GM18868 (cell line): ENCODE measurements around the gene RAB30.

Source experiments
- ATAC-seq: cut with Tn5 transposase; IDR thresholded peaks from one replicate; pipeline ENCODE4 v1.9.1; 2021; ENCODE audit warnings: mild to moderate bottlenecking, moderate library complexity; ENCODE audit not compliant: unreplicated experiment

Gene RAB30

DNA sequence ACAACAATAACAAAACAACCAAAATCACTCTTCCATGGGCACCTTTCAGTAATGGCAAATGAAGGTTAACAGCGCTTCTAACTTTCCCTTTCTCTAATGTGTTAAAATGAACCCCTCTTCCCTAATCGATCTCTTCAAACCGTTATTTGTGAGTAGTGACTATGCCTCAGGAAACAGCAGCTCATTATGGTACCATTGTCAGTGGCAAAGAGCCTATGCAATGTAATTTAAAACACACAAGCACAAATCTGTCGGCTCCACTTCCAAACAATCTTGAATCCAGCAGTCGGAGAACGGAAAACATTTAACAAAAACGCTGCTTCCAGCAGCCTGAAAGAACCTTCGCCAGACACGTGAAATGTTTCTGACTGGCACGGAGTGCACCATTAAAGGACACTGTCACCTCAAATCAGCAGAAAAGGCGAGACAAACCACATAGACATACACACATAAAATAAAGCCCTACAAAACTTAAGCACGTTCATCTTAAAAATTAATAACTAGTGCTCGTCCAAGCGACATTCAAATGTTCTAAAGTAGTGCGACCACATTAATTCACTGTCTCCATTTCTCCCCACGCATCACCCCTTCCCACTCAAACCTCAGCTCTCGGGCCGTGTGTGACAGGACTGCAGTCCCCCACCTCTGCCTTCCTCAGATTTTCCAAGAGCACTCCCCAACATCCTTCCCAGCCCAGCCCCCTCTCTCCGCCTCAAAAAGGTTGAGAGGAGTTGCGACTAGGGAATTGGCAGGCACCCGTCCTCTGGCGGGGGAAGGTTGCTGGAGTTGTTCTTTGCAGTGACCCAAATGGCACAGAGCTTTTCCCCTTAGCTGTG lies 748 bp downstream of the RAB30 start:
- ATAC-seq = no peak

GRCh38 chr11:83070044-83070701 lies 1.5 kb downstream of the RAB30 start:
- ATAC-seq = no peak

DNA sequence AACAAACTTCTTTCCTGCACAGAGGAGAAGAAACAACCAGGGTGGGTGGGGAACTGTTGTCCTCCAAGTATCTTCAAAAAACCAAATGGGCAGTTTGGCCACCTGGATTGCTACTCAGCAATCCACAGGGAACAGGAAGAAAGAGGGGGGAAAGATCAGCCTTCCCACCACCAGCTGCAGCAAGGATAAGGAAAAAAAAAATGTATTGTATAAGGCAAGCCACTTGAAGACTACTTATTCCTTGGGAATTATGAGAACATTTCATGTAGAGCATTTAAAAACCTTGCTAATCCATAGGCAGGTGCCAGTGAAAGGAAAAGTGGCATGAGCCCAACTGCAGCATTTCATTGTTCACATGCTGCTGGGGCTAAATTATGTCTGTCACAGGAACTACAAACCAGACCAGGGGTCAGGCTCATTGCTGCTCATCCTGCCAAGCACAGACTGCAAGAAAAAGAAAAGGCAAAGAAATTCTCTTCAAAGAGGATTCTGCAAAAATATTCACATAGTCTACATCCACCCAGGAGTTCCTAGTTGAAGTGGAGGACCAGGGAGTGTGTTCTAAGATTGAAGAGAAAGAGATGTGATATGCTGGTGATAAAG lies 2.2 kb downstream of the RAB30 start:
- no peak for ATAC-seq

GRCh38 chr11:83068568-83068967 lies 3.1 kb downstream of the RAB30 start:
- no peak for ATAC-seq

DNA sequence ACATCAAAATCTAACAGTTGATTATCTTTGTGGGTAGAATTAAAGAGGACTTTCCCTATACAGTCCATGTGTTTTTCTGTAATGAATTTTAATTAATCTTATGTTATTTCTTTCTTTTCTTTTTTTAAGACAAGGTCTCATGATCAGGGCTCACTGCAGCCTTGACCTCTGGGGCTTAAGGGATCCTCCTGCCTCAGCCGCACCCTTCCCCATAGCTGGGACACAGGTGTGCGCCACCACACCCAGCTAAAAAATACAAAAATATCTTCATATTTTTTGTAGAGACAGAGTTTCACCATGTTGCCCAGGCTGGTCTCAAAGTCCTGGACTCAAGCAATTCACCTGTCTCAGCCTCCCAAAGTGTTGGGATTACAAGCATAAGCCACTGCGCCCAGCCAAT lies 7.7 kb downstream of the RAB30 start:
- no peak for ATAC-seq

GRCh38 chr11:83063073-83063754 lies 8.5 kb downstream of the RAB30 start:
- peak; percentile 70 for ATAC-seq

DNA sequence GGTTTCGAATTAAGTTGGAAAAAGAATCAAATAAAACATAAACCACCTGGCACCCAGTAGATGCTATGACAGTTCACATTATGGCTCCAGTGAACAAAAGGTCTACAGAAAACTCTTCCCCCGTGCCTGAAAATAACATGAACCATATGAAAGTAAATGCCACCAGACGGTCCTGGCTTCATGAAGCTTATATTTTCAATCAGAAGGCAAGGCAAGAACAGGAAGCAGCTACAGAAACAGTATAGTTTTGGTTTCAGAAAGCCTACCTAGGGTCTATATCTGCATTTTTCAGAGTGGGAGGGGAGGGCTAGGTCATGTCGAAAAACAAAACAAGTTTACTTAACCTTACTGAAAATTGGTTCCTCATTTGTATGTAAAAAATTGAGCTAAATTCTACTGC lies 9.8 kb downstream of the RAB30 start:
- ATAC-seq = peak; percentile 65

GRCh38 chr11:83060965-83061364 lies 10.7 kb downstream of the RAB30 start:
- ATAC-seq = no peak

- ATAC-seq = no peak
These were observed 14.0 kb downstream of the RAB30 start for GRCh38 chr11:83057721-83058120.

- no peak for ATAC-seq
These were observed 15.1 kb downstream of the RAB30 start for GRCh38 chr11:83056611-83057010.

DNA sequence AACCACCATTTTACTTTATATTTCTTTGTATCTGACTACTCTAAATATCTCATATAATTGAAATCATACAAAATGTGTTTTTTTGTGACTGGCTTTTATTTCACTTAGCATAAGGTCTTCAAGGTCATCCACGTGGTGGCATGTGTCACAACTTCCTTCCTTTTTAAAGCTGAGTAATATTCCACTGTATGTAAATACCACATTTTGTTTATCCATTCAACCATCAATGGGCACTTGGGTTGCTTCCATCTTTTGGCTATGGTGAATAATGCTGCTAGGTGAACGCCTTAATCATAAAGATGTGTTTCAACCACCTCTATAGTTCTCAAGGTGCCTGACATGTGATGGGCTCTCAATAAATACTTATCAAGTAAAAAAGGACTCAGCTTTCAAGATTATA lies 15.5 kb downstream of the RAB30 start:
- ATAC-seq = no peak

- ATAC-seq = peak; percentile 56
These were observed 16.8 kb downstream of the RAB30 start for GRCh38 chr11:83054904-83055380.

DNA sequence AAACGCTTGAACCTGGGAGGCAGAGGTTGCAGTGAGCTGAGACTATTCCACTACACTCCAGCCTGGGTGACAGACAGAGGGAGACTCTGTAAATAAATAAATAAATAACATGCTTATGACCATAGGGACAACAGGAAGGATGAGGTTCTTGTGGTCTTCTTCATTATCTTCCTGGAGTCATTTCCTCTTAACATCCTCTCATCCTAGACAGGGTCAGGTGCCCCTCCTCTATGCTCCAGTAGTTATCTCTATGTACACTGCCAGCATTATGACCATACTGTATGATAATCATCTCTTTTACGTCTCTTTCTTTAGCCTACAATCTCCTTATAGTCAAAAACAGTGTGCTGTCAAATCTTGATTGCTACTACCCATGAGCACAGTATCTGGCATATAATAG lies 17.7 kb downstream of the RAB30 start:
- ATAC-seq = peak; percentile 55

DNA sequence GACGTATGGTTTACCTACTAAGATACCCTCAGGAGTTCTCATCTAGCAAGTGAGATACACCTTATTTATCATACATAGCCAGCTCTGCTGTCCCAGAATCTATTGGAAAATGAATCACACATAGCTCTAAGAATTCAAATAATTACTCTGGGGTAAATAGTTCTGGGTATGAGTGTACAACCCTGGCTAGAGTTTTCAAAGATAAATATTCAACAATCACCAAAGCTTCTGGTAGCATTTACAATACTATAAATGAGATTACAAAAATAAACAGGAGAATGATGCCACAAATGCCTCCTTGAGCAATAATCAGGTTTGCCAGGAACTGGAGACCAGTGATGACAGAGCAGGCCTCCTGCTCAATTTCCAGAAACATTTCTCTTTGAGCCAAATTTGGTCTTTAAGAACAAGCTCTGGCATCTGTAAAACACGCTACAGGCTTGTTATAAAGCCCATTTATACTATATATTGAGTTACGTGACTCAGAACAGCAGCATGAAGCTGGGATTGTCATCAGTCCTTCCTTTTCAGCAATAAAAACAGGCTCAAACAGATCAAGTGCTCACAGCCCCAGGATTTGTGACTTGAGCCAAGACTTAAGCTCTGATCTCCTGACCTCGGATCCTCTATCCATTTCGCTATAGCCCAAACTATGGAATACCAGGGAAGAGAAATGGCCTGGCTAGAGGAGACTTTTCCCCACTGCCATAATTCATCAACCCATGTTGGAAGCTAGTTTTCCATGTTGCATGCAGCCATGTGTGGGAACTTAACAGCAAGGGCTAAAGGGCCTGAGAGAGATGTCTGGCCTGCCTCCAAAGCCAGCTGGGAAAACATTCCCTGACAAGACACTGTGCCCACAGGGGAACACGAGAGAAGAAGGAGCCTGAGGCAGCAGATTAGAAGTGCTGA lies 19.7 kb downstream of the RAB30 start:
- no peak for ATAC-seq

- no peak for ATAC-seq
These were observed 24.0 kb downstream of the RAB30 start for GRCh38 chr11:83047515-83048225.

- no peak for ATAC-seq
These were observed 25.0 kb downstream of the RAB30 start for GRCh38 chr11:83046621-83047172.

DNA sequence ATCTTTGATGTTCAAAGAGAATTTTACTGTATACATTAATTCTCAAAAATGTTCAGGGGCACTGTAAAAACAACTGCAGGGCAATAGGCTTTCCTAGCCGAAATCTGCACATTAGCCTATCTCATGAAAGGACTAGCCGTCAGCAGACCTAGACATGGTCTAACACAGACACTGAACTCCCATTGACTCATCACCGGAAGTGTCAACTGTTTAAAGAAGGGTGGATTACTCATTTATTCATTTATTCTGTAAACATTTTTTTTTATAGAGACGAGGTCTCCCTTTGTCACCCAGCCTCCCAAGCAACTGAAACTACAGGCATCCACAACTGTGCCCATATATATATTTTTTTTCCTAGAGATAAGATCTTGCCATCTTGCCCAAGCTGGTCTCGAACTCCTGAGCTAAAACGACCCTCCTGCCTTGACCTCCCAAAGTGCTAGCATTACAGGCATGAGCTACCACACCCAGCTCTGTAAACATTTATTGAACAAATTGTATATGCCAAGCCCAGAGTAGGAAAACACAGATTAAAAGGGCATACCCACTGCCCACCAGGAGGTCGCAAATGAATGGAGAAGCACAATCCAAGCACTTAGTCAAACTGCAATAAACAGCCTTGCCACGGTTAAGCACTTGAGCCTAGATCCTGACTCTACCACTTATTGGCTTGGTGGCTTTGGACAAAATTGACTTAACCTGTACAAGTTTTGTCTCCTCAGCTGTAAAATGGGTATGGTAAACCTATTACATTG lies 26.6 kb downstream of the RAB30 start:
- ATAC-seq = peak; percentile 91

DNA sequence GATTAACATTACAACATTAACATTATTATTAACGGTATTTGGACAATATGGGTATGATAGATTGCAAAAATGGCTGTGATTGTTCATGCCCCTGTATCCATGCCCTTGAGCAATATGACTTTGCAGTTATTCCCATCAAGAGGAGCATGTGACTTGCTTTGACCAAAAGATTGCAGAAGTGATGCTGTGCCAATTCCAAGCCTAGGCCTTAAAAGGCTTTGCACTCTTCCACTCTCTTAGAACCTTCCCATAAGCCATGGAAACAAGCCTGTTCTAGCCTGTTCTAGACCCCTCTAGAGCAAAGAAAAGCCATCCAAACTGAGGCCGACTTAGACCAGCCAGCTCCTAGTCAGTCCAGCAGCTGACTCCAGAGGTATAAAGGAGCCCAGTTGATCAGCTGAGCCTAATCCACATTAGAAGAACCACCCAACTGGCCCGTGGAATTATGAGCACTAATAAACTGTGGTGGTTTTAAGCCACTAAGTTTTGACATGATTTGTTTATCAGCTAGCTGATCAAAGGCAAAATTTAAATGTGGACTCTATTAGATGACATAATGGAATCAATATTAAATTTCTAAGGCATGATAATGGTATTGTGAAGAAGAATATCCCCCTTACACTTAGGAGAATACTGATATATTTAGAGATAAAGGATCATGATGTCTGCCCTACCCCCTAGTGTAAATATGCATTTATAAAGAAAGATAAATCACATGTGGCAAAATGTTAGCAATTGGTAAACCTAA lies 28.6 kb downstream of the RAB30 start:
- no peak for ATAC-seq
